HG03280 (cell line): ENCODE data around the gene CTNNA3.
"Not testable (repeated sequence)": the region's sequence is repeated elsewhere in the genome, so short reads cannot be mapped to it uniquely, and the experiment has no call there.

Experiments
- ATAC-seq: cut with Tn5 transposase; IDR thresholded peaks from one replicate; pipeline ENCODE4 v1.9.1; 2021; ENCODE audit warnings: mild to moderate bottlenecking, moderate library complexity; ENCODE audit not compliant: unreplicated experiment

CTNNA3 gene

GRCh38 chr10:67259319-67259929 lies 436.6 kb downstream of the CTNNA3 start:
- no peak for ATAC-seq

DNA sequence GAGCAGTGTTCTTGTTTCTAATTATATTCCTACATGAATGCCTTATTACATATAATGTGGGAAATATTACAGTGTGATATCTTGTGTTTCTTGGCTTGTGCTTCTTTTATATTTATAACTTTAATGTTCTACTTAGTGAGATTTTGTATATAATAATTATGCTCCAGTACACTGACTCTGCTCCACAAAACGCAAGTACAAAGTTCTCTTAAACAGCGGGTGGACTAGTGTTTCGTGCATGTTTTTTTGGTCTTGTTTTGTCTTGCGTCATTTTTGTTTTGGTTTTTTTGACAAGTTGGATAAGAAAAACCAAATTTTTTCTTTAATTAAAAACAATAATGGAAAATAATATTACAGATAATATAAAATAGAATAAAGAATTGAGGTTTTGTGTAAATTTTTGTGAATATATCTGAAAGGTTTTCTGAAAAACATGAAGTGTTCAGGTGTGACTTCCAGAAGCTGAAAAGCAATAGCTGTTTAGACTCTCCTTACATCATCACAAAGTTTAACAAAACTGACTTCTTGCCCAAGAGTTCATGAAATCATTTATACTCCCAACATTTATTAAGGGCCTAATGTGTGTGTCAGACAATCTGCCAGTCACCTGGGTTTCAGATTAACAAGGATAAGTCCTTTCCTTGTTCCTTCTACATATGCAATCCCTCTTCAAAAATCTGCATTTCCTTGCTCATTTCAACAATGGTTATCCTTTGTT lies 438.4 kb downstream of the CTNNA3 start:
- ATAC-seq: no peak

GRCh38 chr10:67257018-67257417 lies 439.0 kb downstream of the CTNNA3 start:
- ATAC-seq: no peak

- no peak for ATAC-seq
Observed at GRCh38 chr10:67250686-67251085, 445.3 kb downstream of the CTNNA3 start.

DNA sequence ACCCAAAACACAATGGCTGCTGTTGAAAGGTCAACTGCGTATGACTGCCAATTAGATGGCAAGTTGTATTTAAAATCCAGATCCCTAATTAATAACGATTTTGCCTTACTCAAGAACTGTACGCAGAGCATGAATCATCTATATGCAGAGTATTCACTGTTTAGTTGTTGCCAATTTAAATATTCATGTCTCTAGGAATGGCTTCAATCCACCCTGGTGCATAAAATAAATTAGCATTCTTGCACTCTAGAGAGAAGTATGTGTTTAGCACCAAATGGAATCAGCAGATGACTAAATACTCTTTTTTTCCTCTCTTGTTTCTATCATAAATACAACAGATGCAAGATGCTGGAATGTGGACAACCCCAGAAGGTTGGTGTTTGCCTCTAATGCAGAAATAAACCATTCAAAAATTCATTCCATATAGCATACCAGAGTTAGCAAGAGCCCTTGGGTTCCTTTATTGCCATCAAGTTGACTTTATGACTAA lies 449.9 kb downstream of the CTNNA3 start:
- ATAC-seq: no peak

DNA sequence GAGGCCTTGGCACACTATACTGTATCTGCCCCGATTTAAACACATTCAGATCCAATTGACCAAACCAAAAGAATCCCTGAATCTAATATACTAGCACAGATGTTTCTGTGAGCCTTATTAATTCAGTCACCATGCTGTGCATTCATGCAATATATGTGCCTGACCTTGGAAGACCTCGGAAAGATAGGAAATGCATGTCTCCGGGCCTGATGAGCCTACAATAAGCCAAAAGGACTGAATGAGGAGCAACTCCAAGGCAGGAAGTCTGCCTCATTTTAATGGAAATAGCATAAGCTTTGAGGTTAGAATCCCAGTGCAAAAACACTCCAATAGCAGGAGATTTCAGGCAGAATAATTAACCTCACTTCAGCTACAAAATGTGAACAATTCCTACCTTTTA lies 453.5 kb downstream of the CTNNA3 start:
- ATAC-seq: no peak

DNA sequence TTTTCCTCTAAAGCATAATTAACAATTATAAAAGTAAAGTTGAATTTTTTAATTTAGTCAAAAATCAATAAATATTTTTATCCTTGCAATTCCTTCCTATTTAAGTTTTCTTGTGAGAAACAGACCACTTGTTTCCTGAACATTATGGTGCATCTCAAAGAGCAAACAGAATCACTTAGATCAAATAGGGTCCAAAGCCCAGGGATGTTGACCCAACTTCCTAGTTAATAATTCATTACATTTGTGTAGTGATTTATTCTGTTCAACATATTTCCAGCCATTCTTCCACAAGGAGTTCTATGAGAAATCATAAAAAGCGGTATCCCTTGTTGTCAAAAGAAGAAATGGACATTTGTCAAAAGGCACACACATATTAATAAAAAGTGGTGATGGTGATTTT lies 454.5 kb downstream of the CTNNA3 start:
- no peak for ATAC-seq

GRCh38 chr10:67239864-67240497 lies 456.0 kb downstream of the CTNNA3 start:
- no peak for ATAC-seq

- ATAC-seq: not testable (repeated sequence)
Observed at GRCh38 chr10:67230680-67231500, 465.1 kb downstream of the CTNNA3 start.

DNA sequence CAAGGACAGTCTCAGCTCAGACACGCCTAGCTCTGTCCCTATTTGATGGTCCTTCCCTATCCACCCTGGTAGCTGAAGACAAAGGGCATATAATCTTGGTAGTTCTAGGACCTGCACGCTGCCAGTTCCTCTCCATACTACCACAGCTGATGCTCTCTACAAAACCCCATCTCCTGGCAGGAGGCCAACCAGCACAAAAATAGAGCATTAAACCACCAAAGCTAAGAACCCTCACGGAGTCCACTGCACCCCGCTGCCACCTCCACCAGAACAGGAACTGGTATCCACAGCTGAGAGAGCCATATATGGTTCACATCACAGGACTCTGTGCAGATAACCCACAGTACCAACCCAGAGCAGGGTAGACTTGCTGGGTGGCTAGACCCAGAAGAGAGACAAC lies 470.8 kb downstream of the CTNNA3 start:
- ATAC-seq: no peak

DNA sequence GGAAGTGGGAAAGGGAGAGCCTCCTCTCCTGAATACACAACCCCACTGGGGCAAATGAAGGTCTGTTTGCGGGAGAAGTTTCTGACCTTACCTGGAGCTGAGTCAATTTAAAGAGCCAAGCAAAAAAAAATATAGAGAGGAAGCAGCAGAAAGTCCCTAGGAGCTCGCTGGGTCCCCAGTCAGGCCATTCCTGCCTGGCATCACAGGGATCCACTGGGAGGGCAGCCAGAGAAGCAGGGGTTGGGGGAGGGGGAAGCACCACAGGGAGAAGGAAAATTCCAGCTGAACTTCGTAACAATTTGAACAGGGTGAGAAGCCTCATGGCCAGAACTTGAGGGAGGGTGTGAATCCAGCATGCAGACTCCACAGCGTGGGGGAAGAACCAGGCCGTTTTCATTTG lies 471.4 kb downstream of the CTNNA3 start:
- no peak for ATAC-seq

DNA sequence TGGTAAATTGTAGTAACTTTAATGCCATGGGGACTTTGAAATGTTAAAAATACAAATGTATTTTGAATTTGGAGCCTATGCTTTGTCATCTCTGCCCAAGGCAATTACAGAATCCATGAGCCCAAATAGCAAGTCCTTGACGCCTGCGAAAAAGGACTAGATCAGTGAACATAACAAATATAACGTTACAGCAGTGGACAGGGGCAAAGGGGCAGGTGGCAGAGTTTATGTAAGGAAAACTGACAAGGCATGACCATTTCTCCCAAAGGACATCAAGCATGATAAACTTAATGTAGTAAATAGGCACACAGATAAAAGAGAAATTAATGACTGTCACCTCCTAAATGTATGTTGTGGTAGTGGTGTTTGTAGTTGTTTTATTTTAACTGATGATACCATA lies 473.1 kb downstream of the CTNNA3 start:
- ATAC-seq: no peak

DNA sequence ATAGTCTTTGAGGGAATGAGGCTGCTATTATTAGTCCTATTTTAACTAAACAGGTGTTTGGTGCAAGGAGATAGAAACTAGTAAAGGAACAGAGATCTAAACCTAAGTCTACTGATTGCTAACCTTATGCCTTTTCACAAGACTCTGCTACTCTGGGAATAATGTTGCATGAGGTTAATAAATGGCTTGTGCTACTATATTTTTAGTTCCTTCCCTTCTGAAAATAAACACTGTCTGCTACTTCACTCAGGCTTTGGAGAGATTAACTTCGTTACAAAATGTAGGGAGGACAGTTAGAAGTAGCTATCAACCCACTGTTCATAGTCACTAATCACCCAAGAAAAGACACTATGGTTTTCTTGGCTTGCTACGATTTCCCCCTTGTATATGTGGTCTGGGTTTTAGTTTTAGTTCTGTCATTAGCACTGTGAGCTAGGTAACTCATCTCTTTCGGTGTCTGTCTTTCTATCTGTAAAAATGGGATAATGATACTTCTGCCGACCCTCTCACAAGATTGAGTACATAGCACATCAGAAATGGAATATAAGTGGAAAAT lies 474.0 kb downstream of the CTNNA3 start:
- no peak for ATAC-seq

GRCh38 chr10:67211680-67212079 lies 484.3 kb downstream of the CTNNA3 start:
- no peak for ATAC-seq

DNA sequence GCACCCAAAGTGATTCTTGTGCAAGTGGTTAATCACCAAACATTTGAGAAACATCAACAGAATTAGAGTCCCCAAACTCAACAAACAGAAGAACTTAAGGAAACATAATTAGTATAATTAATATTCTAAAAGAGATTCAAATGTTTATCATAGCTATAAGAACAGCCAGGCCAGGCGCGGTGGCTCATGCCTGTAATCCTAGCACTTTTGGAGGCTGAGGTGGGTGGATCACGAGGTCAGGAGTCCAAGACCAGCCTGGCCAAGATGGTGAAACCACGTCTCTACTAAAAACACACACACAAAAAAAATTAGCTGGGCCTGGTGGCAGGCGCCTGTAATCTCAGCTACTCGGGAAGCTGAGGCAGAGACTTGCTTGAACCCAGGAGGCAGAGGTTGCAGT lies 488.1 kb downstream of the CTNNA3 start:
- not testable (repeated sequence) for ATAC-seq

DNA sequence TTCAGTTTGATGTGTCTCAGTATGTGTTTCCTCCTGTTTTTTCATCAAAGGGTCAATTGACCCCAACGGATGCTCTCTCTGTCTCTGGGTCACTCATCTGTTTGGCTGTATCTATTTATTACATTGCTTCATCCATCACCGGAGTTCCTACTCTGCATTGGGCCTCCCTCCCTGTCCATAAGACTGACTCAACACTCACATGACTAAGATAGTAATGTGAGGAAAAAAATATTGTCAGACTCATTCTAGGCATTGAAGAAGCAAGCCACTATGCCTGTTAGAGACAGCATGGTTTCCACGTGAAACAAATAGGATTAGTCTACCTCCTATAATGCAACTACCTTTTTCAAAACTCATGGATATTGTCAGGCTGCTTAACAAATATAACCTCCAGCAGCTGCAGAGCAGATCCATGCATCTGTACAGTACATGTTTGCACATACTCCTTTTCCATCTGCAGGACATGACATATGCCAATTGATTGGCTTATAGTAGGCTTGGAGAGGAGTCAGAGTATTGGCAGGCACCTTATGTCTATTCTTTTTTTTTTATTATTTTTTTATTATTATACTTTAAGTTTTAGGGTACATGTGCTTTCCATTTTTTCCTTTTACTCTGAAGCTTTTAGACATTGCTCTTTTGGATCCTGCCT lies 495.0 kb downstream of the CTNNA3 start:
- no peak for ATAC-seq

GRCh38 chr10:67175354-67175753 lies 520.6 kb downstream of the CTNNA3 start:
- no peak for ATAC-seq

DNA sequence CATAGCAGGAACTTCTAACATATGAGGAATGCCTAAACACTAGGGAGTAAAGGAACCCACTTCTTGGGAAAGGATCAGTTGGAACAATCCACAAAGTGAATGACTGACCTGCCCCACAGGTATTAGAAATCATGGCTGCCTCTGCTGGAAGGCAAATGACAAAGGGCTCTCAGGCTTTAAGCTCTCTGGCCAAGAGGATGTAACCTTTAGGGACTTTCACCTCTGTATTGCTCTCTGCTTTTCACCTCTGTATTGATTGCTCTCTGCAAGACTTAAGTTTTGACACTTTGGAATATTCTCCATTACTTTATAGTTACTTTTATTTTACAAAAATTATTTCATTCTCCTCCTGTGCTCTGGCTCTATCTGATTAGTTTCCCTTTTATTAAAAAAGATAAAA lies 522.2 kb downstream of the CTNNA3 start:
- no peak for ATAC-seq

GRCh38 chr10:67171970-67172369 lies 524.0 kb downstream of the CTNNA3 start:
- ATAC-seq: no peak

DNA sequence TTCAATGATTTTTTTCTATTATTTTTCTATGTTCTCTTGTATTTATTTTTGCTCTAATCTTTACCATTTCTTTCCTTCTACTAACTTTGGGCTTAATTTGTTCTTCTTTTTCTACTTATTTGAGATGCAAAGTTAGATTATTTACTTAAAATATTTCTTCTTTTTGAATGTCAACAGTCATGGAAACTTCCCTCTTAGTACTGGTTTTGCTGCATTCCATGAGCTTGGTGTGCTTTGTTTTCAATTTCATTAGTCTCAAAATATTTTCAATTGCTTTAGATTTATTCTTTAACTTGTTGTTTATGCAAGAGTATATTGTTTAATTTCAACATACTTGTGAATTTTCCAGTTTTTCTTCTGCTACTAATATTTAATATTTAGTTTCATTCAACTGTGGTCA lies 539.8 kb downstream of the CTNNA3 start:
- no peak for ATAC-seq
